Mucosa of gallbladder (tissue), 1 donor: ENCODE data around the gene NHEJ1. TPM values are rescaled to one million over a fixed set of nuclear protein-coding genes. Genes with fewer than 3 reads are reported as not detected.
A peak's percentile ranks its signal among the peaks of the same experiment; 100 is the strongest.

Experiments
- DNase-seq: peaks from one replicate; pipeline ENCODE4 v3.0.0-alpha.2; 2020; ENCODE audit warnings: low spot score
- total RNA-seq: library from RNA; stranded (reverse); gene quantifications from one replicate; pipeline ENCODE4 v1.2.1, GENCODE V29; 2021
- donor health status: DM: no; HTN: no; CAD: no.

The NHEJ1 gene
- total RNA-seq, 1 donor from 2014 or later: 8.7 TPM

DNA sequence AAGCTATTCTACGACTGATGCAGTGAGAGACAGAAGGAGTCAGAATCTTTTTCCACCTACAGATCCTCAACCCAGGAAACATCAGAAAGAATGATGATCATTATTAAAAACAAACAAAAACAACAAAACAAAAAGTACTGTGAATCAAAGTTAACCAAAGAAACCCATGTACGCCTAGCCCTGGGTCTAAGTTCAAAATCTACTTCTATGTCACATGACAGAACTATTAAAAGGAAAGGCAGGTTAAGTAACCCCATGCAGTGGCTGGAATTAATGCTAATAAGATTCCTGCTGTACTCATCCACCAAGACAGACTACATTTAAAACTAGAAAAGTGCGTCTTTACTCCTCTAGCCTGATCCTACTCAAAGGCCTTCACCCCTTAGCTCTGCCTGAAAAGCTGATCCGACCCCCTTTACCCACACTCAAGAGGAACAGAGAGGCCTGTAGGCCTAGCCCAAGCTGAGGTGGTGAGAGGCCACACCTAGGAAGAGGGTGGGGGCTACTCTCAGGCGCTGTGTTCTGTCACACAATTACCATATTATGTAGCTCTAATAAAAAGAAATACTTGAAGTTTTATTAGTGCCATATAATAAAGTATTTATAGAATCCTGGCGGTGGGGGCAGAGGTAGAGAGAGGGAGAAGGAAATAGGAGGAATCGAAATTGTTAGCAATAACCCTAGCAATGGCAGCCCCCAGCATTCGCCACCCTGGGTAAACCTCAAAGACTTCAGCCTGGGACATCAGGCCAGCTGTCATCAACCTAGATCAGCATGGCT is 37.1 kb downstream of the NHEJ1 start:
- no peak for DNase-seq

DNA sequence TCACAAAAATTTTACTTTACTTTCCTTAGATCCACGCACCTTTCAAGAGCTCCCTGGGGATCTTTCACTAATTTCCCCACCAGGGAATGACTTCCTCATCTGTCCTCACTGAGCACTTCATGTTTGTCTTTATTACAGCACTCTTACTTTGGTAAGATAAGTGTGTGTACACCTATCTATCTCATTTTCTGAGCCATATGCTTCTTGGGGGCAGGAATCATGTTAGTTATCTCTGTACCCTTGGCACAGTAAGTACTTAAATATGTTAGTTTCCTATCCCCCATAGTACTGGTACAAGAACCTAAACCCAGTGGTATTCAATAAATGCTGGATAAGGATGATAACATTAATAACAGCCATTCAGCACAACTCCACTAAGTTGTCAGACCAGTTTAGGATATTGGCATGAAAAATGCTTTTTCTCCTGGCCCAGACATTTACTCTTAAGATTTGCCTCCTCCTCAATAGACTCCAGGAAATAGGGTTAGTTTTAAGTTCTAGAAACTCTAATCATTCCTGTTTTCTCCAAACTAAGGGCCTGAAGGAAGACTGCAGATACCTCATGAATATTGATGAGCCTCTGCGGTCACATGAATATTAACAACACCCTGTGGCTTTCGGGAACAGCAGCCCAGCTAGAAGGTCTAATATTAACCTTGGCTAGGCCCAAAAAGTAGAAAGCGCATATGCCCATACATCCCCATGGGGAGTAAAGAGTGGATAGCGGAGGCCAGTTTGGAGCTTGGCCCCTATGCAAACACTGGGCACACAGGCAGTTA is 38.2 kb downstream of the NHEJ1 start:
- no peak for DNase-seq

GRCh38 chr2:219120082-219120481 is 40.5 kb downstream of the NHEJ1 start:
- no peak for DNase-seq

DNA sequence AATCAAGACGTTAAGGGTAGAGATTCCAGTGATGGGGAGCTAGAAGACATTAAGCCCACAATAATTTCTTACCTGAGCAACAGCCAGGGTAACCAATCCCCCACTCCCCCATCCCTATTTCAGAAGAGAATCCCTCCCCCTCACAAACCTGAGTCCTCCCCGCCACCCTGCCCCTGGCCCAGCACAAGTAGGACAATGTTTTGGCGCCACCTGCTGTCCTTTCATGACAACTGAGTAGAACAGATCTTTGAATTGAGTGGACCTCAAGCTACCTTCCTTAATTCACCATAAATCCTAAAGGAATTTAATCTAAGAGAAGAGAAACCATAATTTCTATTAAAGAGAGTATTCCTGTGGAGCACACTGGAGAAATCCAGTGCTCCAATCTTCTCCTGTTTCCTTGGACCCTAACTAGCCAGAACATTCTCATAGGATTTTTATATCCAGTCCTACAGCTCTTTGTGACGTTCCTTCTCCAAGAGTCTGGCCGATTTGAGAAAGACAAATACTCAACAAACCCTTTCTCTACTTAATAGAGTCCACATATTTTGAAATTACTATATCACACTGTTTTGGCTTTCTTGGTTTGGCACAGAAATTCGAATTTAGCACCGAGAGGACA is 41.1 kb downstream of the NHEJ1 start:
- peak; percentile 57 for DNase-seq

DNA sequence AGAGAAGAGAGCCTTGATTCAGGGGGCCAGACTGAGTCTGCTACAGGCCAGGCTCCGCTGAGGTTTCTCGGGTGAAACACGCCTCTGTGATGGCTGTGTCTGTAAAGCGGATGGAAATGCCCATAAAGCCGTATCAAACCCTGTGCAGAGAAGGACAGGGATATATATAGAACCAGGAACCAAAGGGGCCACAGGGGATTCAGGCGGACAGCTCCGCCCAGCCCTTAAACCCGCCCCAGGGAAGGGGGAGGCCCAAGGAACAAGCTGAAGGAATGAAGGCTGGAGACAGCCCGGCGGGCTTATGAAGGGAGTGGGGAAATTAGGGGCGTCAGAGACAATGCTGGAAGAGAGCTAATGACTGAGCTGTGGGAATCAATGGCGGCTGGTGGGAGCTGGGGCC is 42.1 kb downstream of the NHEJ1 start:
- DNase-seq: no peak

- no peak for DNase-seq
Observed at GRCh38 chr2:219116776-219117646, 43.6 kb downstream of the NHEJ1 start.

GRCh38 chr2:219112651-219113338 is 47.8 kb downstream of the NHEJ1 start:
- DNase-seq: no peak

- no peak for DNase-seq
Observed at GRCh38 chr2:219112062-219112406, 48.6 kb downstream of the NHEJ1 start.

- no peak for DNase-seq
Observed at GRCh38 chr2:219111375-219112061, 49.1 kb downstream of the NHEJ1 start.

DNA sequence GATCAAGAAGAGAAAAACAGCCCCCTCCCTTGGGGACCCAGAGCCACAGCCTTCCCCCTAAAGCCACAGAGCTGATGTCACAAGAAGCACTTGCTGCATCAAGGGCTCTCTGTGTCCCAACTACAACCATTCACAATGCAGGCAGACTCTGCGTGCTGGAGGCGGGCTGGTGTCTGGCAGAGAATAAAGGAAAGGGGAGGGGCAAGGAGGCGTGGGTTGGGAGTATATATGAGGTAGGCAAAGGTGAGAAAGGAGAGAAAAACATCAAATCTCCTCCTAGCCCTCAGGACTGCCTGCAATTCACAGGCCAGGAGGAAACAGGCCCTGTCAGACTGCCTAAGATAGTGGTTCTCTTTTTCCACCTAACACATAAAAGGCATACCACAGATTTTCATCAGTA is 51.1 kb downstream of the NHEJ1 start:
- DNase-seq: no peak

DNA sequence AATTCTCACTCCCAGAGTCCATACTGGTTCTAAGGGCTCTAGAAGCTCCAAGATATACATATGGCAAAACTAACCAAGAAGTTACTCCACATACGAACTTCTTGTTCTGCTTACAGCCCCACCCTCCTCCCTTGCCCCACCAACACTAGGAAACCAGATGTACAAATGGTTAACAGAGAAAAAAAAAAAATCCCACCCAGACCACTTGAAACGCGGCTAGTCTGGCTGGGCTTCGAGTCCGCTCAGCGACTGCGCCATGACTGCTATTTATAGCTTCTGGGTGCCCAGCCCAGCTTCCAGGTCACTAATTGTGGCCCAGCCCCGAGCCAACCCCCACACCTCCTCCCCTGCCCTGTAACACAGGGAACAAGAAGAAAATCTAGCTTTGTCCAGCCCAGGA is 52.9 kb downstream of the NHEJ1 start:
- DNase-seq: no peak

GRCh38 chr2:219106251-219106650 is 54.4 kb downstream of the NHEJ1 start:
- DNase-seq: no peak

DNA sequence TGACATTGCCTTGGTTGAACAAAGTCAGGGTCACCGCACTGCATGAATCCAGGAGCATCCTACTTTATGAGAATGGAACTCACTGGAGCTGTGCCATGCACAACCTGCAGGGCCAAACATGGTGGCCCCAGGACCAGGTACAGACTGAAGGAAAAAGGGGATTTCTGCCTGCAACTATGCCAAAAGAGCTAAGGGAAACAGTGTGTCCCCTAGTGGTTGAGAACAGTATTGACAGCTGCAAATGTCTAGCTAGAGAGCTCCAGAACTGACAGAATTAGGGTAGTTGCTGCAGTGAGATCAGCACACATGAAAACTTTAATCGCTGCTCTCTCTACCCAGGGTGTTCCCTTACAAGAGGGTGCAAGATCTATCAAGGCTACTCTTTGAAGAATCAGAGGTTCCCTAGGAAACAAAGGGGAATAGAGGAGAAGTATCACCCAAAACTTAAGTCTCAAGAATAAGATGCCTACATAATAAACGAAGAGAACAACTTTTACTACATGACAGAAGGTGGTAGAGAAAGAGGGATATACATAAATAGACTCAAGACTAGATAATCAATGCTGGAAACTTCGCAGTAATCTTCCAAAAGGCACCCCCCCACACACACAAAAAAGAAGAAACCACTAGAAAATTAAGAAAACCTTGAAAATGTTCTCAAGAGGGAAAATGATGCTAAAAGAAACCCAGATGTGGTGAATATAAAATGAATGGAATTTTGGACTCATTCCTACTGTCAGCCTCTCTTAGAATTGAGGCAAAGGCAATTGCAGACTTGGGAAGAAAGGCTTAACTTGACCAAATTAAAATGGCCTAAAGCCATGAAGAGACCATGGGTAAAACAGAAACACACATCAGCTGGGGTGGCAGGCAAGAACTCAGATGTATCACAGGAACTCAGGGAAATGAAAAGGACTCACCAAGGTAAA is 56.2 kb downstream of the NHEJ1 start:
- no peak for DNase-seq

- DNase-seq: no peak
Observed at GRCh38 chr2:219099329-219099728, 61.3 kb downstream of the NHEJ1 start.

DNA sequence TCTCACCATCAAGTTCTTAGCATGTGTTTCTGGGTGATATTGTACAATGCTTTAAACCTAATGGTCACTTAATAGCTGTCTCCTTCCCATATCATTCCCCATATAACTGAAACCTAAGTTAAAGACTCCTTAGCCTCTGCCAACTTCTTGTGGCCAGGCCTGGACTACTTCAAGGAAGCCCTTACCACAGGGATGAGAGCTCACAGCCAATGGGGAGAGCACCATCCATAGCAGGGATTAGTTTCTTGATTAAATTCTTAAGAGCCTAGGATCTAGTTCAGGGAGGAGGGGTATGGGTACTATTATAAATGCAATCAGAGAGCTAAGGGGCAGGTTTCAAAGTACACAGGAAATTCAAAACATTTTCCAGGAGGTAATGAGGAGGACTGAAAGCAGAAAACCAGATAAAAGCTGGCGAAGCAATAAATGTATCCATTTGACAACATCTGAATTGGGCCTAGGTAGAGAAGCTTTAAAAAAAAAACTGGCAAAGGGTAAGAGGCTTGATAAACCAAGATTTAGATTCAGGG is 65.1 kb downstream of the NHEJ1 start:
- DNase-seq: no peak

- no peak for DNase-seq
Observed at GRCh38 chr2:219094171-219094570, 66.4 kb downstream of the NHEJ1 start.

- DNase-seq: no peak
Observed at GRCh38 chr2:219090436-219091299, 69.9 kb downstream of the NHEJ1 start.

DNA sequence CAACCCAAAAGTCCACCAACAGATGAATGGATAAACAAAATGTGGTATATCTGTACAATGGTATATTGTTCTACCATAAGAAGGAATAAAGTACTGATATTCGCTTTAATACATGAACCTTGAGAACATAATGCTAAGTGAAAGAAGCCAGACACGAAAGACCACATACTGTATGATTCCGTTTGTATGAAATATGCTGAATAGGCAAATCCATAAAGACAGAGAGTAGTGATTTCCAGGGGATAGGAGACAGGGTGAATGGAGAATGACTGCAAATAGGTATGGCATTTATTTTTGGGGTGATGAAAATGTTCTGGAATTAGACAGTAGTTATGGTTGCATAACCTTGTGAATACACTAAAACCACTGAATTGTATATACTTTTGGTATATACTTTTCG is 71.3 kb downstream of the NHEJ1 start:
- DNase-seq: no peak
